CD4-positive, alpha-beta memory T cell (primary cell): ENCODE data around the gene CDC14B. TPM values are rescaled to one million over a fixed set of nuclear protein-coding genes. Genes with fewer than 3 reads are reported as not detected.

ENCODE experiments used
- CTCF ChIA-PET: fragments of 350-600 bp; sonication (Branson Sonifier 250); formaldehyde crosslinking; loops from one replicate; lab custom pipeline; 2021; ENCODE audit warnings: inconsistent platforms; ENCODE audit not compliant: partially characterized antibody; lab: Charles Lee
- POLR2A ChIA-PET: fragments of 350-600 bp; sonication (Branson Sonifier 250); formaldehyde crosslinking; loops from one replicate; lab custom pipeline; 2021; ENCODE audit not compliant: partially characterized antibody; lab: Charles Lee
- DNase-seq, 5 donors: peaks; one replicate each; pipeline versions ENCODE4 v3.0.0 to v3.0.0-alpha.2; 2020 to 2022; ENCODE audit warnings: mixed read lengths in 1 of 5
- H3K27ac ChIP-seq: one replicate; pipeline ENCODE4 v1.7.0; 2013; ENCODE audit warnings: low read depth, low read length
- H3K27me3 ChIP-seq: 2 replicates; pipeline ENCODE4 v1.7.0; 2013; ENCODE audit warnings: mild to moderate bottlenecking, low read length, moderate library complexity; ENCODE audit not compliant: insufficient read depth
- H3K36me3 ChIP-seq: 2 replicates; pipeline ENCODE4 v1.7.0; 2013; ENCODE audit warnings: mild to moderate bottlenecking, low read length, moderate library complexity; ENCODE audit not compliant: insufficient read depth
- H3K4me1 ChIP-seq: 2 replicates; pipeline ENCODE4 v1.7.0; 2013; ENCODE audit warnings: mild to moderate bottlenecking, low read length, moderate library complexity; ENCODE audit not compliant: insufficient read depth
- H3K4me3 ChIP-seq, 2 donors: one replicate each; pipeline ENCODE4 v1.7.0; 2013; ENCODE audit warnings: low read length in 2 of 2, mild to moderate bottlenecking in 1 of 2
- H3K9me3 ChIP-seq, 2 donors: one replicate each; pipeline ENCODE4 v1.7.0; 2013; ENCODE audit warnings: low read length in 2 of 2, control low read depth in 1 of 2; ENCODE audit not compliant: control insufficient read depth in 1 of 2
- H3K27ac Mint-ChIP-seq, 7 donors: one replicate each; pipeline ENCODE4 v1.8.0; 2020 to 2021; ENCODE audit warnings: mixed read lengths in 7 of 7, mild to moderate bottlenecking in 6 of 7, inconsistent platforms in 3 of 7, moderate library complexity in 3 of 7
- H3K27me3 Mint-ChIP-seq, 2 donors: one replicate each; pipeline ENCODE4 v1.8.0; 2020 to 2021; ENCODE audit warnings: mixed read lengths in 2 of 2
- H3K36me3 Mint-ChIP-seq, 2 donors: one replicate each; pipeline ENCODE4 v1.8.0; 2020 to 2021; ENCODE audit warnings: mixed read lengths in 2 of 2, inconsistent platforms in 1 of 2, mild to moderate bottlenecking in 1 of 2
- H3K4me1 Mint-ChIP-seq, 4 donors: one replicate each; pipeline ENCODE4 v1.8.0; 2020 to 2021; ENCODE audit warnings: mixed read lengths in 4 of 4, mild to moderate bottlenecking in 1 of 4
- H3K4me3 Mint-ChIP-seq, 8 donors: one replicate each; pipeline ENCODE4 v1.8.0; 2020 to 2021; ENCODE audit warnings: mixed read lengths in 8 of 8, mild to moderate bottlenecking in 7 of 8, moderate library complexity in 6 of 8, inconsistent platforms in 3 of 8
- H3K9me3 Mint-ChIP-seq, 8 donors: one replicate each; pipeline ENCODE4 v1.8.0; 2020 to 2021; ENCODE audit warnings: mixed read lengths in 8 of 8, mild to moderate bottlenecking in 5 of 8, inconsistent platforms in 3 of 8, moderate library complexity in 1 of 8
- intact Hi-C: fragments of 100-400 bp; cut with micrococcal nuclease; formaldehyde crosslinking; loops from one replicate; pipeline ENCODE4 v1.15.1; 2023
- polyA plus RNA-seq, 2 donors: library from polyadenylated mRNA; unstranded; fragments of 300-500 nt; fragmentation: Illumina TruSeq; gene quantifications; one replicate each; pipeline ENCODE4 v1.2.3, GENCODE V29; 2021
- total RNA-seq, 2 experiments: library from RNA; stranded (reverse); gene quantifications; one replicate each; pipeline ENCODE4 v1.2.3, GENCODE V29; 2021

The CDC14B gene
- total and polyA plus RNA-seq, 4 experiments from 2014 or later, result 10.6 to 17.1 (median 13.3) TPM

DNA sequence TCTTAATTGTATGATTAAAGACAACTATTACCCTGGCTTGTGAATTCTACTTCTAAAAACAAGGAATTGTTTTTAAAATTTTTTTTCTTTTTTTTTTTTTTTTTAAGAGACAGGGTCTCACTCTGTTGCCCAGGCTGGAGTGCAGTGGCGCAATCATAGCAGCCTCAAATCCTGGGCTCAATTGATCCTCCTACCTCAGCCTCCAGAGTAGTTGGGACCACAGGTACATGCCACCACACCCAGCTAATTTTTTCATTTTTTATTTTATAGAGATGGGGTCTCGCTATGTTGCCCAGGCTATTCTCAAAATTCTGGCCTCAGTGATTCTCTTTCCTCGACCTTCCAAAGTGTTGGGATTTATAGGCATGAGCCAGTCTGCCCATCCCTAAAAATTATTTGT is 107.4 kb downstream of the CDC14B start:
- H3K36me3 ChIP-seq, result peaks cover 5% of the 10 kb centered on the region
- no peaks in the 10 kb centered on the region for H3K4me1 ChIP-seq
- Mint-ChIP-seq H3K9me3 (no peaks in the 10 kb centered on the region), H3K36me3 (peaks cover 20 to 38% of the 10 kb centered on the region in 2 donors), H3K4me1 (peaks cover 0 to 4% (median 2%) of the 10 kb centered on the region in 4 donors), H3K27ac (no peak overlapping the region), H3K27me3 (no peaks in the 10 kb centered on the region), H3K4me3 (no peak overlapping the region)
- intact Hi-C loops, result no loop called here
- ChIA-PET POLR2A (no interaction called here), CTCF (no interaction called here)
- H3K27me3 ChIP-seq, result no peaks in the 10 kb centered on the region
- no peak overlapping the region for H3K4me3 ChIP-seq
- H3K9me3 ChIP-seq, result no peaks in the 10 kb centered on the region
- DNase-seq, result no peak
- no peak overlapping the region for H3K27ac ChIP-seq

- Mint-ChIP-seq H3K36me3 (peaks cover 16 to 42% of the 10 kb centered on the region in 2 donors), H3K27me3 (no peaks in the 10 kb centered on the region), H3K4me1 (peaks cover 0 to 4% (median 2%) of the 10 kb centered on the region in 4 donors), H3K27ac (peak overlapping the region in 2 of 7 donors; percentile 17 to 42), H3K4me3 (no peak overlapping the region), H3K9me3 (no peaks in the 10 kb centered on the region)
- no peaks in the 10 kb centered on the region for H3K27me3 ChIP-seq
- no peak overlapping the region for H3K27ac ChIP-seq
- intact Hi-C loops, result no loop called here
- no peak overlapping the region for H3K4me3 ChIP-seq
- DNase-seq, result no peak
- H3K36me3 ChIP-seq, result peaks cover 5% of the 10 kb centered on the region
- CTCF ChIA-PET, result no interaction called here
- POLR2A ChIA-PET, result no interaction called here
- no peaks in the 10 kb centered on the region for H3K9me3 ChIP-seq
- H3K4me1 ChIP-seq, result no peaks in the 10 kb centered on the region
Observed at GRCh38 chr9:96510258-96510657, 109.4 kb downstream of the CDC14B start.

- peaks cover 0 to 4% (median 2%) of the 10 kb centered on the region in 4 donors for H3K4me1 Mint-ChIP-seq
- intact Hi-C loops, result no loop called here
- POLR2A ChIA-PET, result no interaction called here
- Histone ChIP-seq H3K27ac (no peak overlapping the region), H3K36me3 (peaks cover 4% of the 10 kb centered on the region), H3K9me3 (no peaks in the 10 kb centered on the region), H3K4me1 (no peaks in the 10 kb centered on the region), H3K27me3 (no peaks in the 10 kb centered on the region), H3K4me3 (no peak overlapping the region)
- DNase-seq, result no peak
- CTCF ChIA-PET, result interaction anchor here (1.0 to 1.4 kb wide), 2 partner anchors 13 to 17 kb away, joined by 3 read pairs; no protein-coding TSS in a partner anchor
- H3K27me3 Mint-ChIP-seq, result no peaks in the 10 kb centered on the region
- H3K4me3 Mint-ChIP-seq, result no peak overlapping the region
- H3K9me3 Mint-ChIP-seq, result no peaks in the 10 kb centered on the region
- no peak overlapping the region for H3K27ac Mint-ChIP-seq
- peaks cover 13 to 40% of the 10 kb centered on the region in 2 donors for H3K36me3 Mint-ChIP-seq
Observed at GRCh38 chr9:96509848-96510247, 109.8 kb downstream of the CDC14B start.

GRCh38 chr9:96509026-96509425 is 110.6 kb downstream of the CDC14B start:
- peaks cover 0 to 4% (median 2%) of the 10 kb centered on the region in 4 donors for H3K4me1 Mint-ChIP-seq
- H3K4me3 Mint-ChIP-seq, result no peak overlapping the region
- H3K4me1 ChIP-seq, result no peaks in the 10 kb centered on the region
- H3K27me3 Mint-ChIP-seq, result no peaks in the 10 kb centered on the region
- POLR2A ChIA-PET, result no interaction called here
- no peak overlapping the region for H3K27ac ChIP-seq
- CTCF ChIA-PET, result interaction anchor here (1.0 to 1.4 kb wide), 2 partner anchors 14 to 17 kb away, joined by 3 read pairs; no protein-coding TSS in a partner anchor
- no peak for DNase-seq
- H3K36me3 ChIP-seq, result no peaks in the 10 kb centered on the region
- intact Hi-C loops, result no loop called here
- no peak overlapping the region for H3K4me3 ChIP-seq
- H3K27me3 ChIP-seq, result no peaks in the 10 kb centered on the region
- H3K27ac Mint-ChIP-seq, result peak overlapping the region in 2 of 7 donors; percentile 10 to 24
- no peaks in the 10 kb centered on the region for H3K9me3 Mint-ChIP-seq
- no peaks in the 10 kb centered on the region for H3K9me3 ChIP-seq
- H3K36me3 Mint-ChIP-seq, result peaks cover 9 to 35% of the 10 kb centered on the region in 2 donors

- H3K4me1 Mint-ChIP-seq, result peaks cover 0 to 4% (median 2%) of the 10 kb centered on the region in 4 donors
- H3K4me3 ChIP-seq, result no peak overlapping the region
- H3K27ac ChIP-seq, result no peak overlapping the region
- intact Hi-C loops, result no loop called here
- peak overlapping the region in 3 of 7 donors; percentile 10 to 70 (median 48) for H3K27ac Mint-ChIP-seq
- no peaks in the 10 kb centered on the region for H3K36me3 ChIP-seq
- no peak for DNase-seq
- H3K36me3 Mint-ChIP-seq, result peaks cover 10 to 36% of the 10 kb centered on the region in 2 donors
- POLR2A ChIA-PET, result no interaction called here
- H3K4me1 ChIP-seq, result no peaks in the 10 kb centered on the region
- no peaks in the 10 kb centered on the region for H3K9me3 ChIP-seq
- H3K9me3 Mint-ChIP-seq, result no peaks in the 10 kb centered on the region
- CTCF ChIA-PET, result interaction anchor here (1.4 kb wide), 1 partner anchor 15 kb away, joined by 3 read pairs; no protein-coding TSS in a partner anchor
- no peaks in the 10 kb centered on the region for H3K27me3 ChIP-seq
- no peak overlapping the region for H3K4me3 Mint-ChIP-seq
- no peaks in the 10 kb centered on the region for H3K27me3 Mint-ChIP-seq
Observed at GRCh38 chr9:96508227-96508940, 111.3 kb downstream of the CDC14B start.

GRCh38 chr9:96505316-96505991 is 114.2 kb downstream of the CDC14B start:
- Histone ChIP-seq H3K4me1 (no peaks in the 10 kb centered on the region), H3K27ac (no peak overlapping the region), H3K36me3 (no peaks in the 10 kb centered on the region), H3K27me3 (no peaks in the 10 kb centered on the region), H3K4me3 (no peak overlapping the region), H3K9me3 (no peaks in the 10 kb centered on the region)
- peaks cover 0 to 4% (median 2%) of the 10 kb centered on the region in 4 donors for H3K4me1 Mint-ChIP-seq
- POLR2A ChIA-PET, result no interaction called here
- CTCF ChIA-PET, result interaction anchor here (1.2 kb wide), 1 partner anchor 62 kb away, joined by 3 read pairs; no protein-coding TSS in a partner anchor
- DNase-seq, result no peak
- no peaks in the 10 kb centered on the region for H3K27me3 Mint-ChIP-seq
- H3K9me3 Mint-ChIP-seq, result no peaks in the 10 kb centered on the region
- intact Hi-C loops, result no loop called here
- no peak overlapping the region for H3K4me3 Mint-ChIP-seq
- peaks cover 9 to 37% of the 10 kb centered on the region in 2 donors for H3K36me3 Mint-ChIP-seq
- no peak overlapping the region for H3K27ac Mint-ChIP-seq

DNA sequence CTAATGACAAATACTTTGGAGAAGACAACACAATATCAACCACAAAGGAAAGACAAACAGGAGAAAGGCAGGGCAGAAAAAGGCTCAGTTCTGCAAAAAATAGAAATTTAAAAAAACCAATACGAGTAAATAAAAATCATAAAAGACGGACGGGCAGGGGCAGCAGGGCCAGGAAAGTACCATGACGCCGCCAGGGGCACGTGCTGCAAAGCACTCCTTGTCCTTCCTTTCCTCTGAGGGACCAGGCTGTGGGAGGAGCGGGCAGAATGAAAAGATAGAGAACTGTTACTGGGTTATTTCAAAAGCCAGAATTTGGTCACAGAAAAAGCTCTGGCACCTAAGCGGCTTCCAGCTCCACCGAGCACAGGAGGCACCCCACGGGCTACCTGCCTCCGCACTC is 115.7 kb downstream of the CDC14B start:
- H3K4me3 Mint-ChIP-seq, result no peak overlapping the region
- H3K9me3 Mint-ChIP-seq, result no peaks in the 10 kb centered on the region
- intact Hi-C loops, result no loop called here
- H3K36me3 Mint-ChIP-seq, result peaks cover 8 to 29% of the 10 kb centered on the region in 2 donors
- H3K4me3 ChIP-seq, result no peak overlapping the region
- no peaks in the 10 kb centered on the region for H3K4me1 Mint-ChIP-seq
- H3K9me3 ChIP-seq, result no peaks in the 10 kb centered on the region
- ChIA-PET CTCF (no interaction called here), POLR2A (no interaction called here)
- no peak overlapping the region for H3K27ac ChIP-seq
- H3K27me3 Mint-ChIP-seq, result no peaks in the 10 kb centered on the region
- H3K27ac Mint-ChIP-seq, result no peak overlapping the region
- H3K4me1 ChIP-seq, result no peaks in the 10 kb centered on the region
- no peak for DNase-seq
- no peaks in the 10 kb centered on the region for H3K36me3 ChIP-seq
- no peaks in the 10 kb centered on the region for H3K27me3 ChIP-seq
